GM18508 (cell line): ENCODE results near the gene KRT4.

Experiments
- ATAC-seq: cut with Tn5 transposase; IDR thresholded peaks from one replicate; pipeline ENCODE4 v1.9.1; 2021; ENCODE audit warnings: moderate number of reproducible peaks; ENCODE audit not compliant: insufficient read depth, unreplicated experiment

KRT4 gene

GRCh38 chr12:52837413-52837741, 23.5 kb upstream of the KRT4 start:
- no peak for ATAC-seq

- ATAC-seq: no peak
Measured at GRCh38 chr12:52836491-52837412, 22.8 kb upstream of the KRT4 start.

GRCh38 chr12:52836042-52836466, 22.1 kb upstream of the KRT4 start:
- no peak for ATAC-seq

- ATAC-seq: no peak
Measured at GRCh38 chr12:52835271-52836041, 21.5 kb upstream of the KRT4 start.

- no peak for ATAC-seq
Measured at GRCh38 chr12:52834727-52835001, 20.7 kb upstream of the KRT4 start.

- ATAC-seq: no peak
Measured at GRCh38 chr12:52833922-52834726, 20.2 kb upstream of the KRT4 start, which contains the start of gene KRT79. TSS of gene KRT79 (minus strand) at chr12:52834311. CDS start at chr12:52834260, 51 bp downstream.

DNA sequence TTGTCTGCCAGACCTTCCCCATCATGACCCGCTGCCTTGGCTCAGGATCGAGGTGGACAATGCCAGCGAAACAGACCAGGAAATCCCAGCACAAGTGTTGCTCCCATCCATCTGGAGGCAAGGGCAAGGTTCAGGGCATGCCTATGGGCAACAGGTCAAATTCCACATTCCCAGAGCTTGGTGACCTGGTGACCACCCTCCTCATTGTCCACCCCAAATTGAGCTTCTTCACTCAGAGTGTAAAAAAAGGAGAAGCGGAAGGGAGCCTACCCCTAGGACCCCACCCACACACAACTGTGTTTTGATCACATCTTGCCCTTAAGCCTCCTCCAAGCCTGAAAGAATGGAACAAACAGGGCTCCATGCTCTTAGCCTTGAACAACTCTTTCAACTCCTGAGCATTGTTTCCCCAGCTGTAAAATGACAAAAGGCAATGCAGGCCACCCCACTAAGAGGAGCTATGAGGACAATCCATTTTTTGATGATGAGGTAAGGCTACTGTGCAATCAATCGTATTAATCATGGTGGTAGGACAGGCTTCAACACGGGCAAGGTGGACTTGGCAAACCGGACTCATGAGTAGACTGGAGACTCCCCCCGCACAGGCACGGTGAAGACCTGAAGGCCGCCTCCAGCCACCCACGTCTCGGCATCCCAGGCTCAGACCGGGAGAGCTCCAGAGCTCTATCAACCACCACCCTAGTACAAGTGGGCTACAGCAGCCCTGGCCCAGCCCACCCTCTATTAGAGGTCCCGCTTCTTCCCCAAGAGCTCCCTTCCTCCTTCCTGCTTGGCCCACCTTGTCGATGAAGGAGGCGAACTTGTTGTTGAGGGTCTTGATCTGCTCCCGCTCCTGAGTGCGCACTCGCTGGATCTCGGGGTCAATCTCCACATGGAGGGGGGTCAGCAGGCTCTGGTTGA, 19.3 kb upstream of the KRT4 start:
- ATAC-seq: no peak

DNA sequence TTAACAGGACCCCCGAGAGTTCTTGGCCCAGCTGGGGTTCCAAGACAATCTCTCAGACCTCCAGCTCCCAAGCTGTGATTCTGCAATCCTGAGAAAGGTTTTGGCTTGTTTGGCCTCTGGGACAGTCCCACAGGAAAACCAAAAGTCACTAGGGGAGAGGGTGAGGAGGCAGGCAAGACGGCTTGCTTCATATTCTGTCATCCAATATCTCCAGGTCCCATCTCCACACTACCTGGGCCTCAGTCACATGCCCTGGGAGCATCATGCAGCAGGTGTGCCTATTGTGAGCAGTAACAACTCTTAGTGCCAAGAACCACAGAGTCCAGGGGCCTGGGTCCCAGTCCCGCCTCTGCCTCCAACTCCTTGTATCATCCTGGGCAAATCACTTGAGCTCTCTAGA, 18.5 kb upstream of the KRT4 start:
- no peak for ATAC-seq

DNA sequence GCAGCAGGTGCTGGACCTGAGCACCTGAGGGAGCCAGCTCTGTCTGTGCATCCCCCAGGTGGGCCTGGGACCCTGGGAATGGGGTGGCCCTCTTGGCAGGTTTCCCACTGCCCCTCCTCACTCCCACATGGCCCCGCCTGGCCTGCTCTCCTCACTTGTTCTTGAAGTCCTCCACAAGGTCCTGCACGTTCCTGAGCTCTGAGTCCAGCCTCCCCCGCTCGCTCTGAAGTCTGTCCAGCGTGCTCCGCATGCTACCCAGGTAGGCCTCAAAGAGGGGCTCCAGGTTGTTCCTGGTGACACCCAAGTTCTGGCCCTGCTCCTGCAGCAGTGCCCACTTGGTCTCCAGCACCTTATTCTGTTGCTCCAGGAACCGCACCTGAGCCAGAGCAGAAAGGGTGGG, 17.3 kb upstream of the KRT4 start:
- no peak for ATAC-seq

DNA sequence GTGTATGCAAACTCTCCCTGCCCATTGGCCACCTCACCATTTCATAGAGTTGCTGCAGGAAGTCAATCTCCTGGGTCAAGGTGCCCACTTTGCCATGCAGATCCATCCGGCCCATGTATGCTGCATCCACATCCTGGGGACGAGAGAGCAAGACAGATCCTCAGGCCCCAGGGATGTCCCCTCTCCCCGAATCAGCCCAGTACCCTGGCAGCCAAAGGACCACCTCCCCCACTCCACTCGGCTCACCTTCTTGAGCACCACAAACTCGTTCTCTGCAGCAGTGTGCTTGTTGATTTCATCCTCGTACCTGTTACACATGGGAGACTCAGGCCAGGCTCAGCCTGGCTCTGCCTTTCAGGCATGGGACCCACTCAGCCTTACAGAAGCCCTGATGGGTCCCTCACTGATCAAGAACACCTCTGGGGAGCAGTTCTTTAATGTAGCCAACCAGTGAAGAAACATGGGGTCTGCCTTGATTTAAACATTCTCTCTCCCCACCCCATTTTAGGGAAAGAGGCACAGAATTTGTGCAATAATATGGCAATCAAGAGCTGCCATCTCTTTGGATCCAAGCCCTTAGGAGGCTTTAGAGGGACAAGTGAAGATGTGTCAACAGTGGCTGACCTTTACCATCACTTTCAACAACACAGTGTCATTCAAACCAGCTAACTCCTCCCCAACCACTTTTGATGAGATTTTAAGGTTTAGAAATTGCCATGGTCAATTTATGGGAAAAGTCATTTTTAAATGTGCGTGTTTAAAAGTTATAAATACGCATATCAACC, 16.3 kb upstream of the KRT4 start:
- no peak for ATAC-seq

GRCh38 chr12:52828591-52829021, 14.7 kb upstream of the KRT4 start:
- no peak for ATAC-seq

GRCh38 chr12:52828156-52828555, 14.2 kb upstream of the KRT4 start:
- ATAC-seq: no peak

DNA sequence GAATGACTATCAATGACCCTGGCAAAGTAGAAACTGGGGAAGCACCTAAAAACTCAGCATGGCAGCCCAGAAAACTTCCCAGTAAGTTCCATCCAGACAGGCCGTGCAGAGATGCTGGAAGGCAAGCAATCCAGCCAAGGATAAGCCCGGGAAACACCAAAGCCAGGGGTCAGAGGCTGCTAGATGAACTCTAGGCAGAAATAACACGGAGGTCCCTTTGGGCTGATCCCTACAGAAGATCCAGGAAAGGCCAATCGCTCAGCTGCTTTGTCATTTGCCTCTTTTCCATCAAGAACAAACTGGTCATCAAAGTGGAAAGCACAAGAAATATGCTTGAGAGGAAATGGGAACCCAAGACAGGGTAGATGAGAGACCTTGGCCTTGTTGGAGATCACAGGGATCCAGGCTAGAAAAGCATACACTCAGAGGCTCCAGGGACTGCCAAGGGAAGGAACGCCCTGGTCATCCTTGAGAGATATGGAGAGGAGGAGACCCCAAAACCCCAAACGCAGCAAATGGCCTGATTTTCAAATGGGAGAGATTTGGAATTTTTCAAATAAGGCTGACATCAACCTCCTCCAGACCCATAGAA, 13.7 kb upstream of the KRT4 start:
- no peak for ATAC-seq

GRCh38 chr12:52826611-52827498, 12.9 kb upstream of the KRT4 start:
- no peak for ATAC-seq

GRCh38 chr12:52825961-52826360, 12.0 kb upstream of the KRT4 start:
- no peak for ATAC-seq

- no peak for ATAC-seq
Measured at GRCh38 chr12:52824741-52825410, 11.0 kb upstream of the KRT4 start.

- ATAC-seq: no peak
Measured at GRCh38 chr12:52823761-52824450, 10.0 kb upstream of the KRT4 start.
